NAMALWA (cell line): ENCODE results near the gene HOXA10.

Source experiments
- DNase-seq: peaks from one replicate; pipeline ENCODE4 v3.0.0-alpha.2; 2015; ENCODE audit warnings: low spot score

HOXA10 gene

DNA sequence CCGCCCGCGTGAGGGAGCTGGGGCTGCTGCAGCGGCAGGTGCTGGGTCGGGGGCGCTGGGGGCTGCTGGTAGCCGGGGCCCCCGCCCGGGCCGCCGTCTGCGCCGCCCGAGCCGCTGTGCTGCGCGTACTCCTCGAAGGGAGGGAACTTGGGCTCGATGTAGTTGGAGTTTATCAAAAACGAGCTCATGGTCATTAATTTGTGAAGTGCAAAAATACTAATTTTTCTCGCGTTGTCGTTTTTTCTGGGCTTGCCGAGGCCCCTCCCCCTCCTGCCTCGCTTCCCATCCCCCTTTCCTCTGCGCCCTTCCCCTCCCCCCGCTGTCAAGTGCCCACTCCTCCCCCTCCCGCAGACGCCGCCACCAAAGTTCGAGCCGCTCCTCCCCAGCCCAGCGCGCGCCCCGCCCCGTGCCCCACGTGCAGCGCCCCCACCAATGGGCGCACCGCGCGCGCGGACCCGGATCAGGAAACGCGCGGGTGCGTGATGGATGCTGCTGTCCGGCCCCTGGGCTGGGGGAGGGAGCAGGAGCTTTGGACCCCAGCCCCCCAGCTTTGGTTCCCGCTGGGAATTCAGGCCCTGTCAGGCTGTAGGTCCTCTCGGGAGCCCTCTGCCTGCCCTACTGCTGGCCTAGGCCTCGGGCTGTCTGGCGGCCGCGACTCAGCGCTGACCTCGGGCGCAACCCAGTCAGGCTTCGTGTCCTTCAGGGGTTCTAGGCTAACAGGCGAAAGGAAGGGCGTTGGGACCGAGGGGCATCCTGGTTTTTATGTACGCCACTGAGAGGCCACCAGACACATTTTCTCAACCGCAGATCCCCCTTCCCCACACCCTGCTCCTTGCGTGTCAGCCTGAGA, 43.4 kb downstream of the HOXA10 start, which contains the start of gene HOXA4:
TSS of gene HOXA4 (minus strand) at position 218 of the 850 bp plus-strand sequence. CDS start at position 194, 24 bp downstream.
- peak; percentile 92 for DNase-seq

DNA sequence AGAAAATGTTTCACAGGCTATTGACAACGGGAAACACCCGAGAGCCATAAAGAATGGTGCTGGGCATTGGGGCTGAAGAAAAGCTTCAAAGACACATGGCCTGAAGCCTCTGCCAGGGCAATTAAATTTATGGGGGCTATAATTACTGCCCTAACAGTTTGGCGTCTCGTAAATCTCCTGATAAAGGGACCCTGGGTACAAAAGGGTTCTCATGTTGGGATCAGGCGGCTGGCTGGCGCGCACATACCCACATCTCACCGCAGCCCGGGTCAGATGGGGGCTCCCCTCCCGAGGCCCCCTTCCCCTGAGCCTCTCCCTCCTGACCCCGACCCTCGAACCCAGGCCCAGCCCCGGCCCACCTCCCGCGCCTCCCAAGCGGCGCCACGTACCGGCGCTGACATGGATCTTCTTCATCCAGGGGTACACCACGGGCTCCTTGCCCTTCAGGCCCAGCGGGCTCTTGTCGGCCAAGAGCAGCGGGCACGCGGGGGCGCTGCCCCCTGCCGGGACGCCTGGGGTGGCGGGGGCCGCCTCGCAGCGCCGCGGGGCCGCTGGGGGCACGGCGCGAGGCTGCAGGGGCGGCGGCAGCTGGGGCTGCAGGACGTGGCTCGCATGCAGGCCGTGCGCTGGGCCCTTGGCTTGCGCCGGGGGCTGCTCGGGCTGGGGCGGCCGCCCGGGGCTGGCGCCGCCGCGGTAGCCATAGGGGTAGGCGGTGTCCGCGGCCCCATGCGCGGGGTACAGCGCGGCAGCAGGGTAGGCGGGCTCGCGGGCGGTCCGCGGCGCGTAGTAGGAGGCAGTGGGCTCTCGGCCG, 44.2 kb downstream of the HOXA10 start:
- DNase-seq = peak; percentile 57

DNA sequence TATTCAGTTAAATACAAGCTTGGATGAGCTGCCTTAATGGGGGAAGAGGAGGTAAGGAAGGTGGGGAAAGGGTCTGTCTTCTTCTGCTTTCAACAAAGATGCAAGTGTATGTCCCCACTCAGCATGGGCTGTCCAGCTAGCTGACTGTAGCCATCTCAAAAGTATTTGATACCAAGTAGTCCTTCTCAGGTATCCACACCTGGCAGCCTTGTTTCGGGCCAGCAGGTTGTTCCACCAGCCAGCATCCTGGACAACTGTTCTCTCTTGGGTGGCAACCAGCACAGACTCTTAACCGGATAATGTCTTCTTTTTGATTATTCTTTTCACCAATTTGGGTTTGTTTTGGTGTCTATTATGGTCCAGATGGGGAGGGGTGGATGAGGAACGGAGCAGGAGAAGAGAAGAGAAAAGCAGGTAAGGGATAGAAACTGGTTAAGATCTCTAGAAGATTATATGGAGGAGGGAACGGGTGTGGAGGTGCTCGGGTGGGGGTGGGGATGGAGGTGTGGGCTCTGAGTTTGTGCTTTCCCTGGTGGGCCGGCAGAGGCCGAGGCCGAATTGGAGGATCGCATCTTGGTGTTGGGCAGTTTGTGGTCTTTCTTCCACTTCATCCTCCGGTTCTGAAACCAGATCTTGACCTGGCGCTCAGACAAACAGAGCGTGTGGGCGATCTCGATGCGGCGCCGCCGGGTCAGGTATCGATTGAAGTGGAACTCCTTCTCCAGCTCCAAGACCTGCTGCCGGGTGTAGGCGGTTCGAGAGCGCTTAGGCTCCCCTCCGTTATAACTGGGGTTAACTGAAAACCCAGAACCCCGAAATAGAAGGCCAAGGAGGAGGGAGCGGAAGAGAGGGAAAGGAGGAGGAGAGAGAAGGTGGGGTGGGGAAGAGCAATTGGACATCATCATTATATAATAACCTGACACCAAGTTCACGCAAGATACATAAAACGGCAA, 45.1 kb downstream of the HOXA10 start:
- no peak for DNase-seq

DNA sequence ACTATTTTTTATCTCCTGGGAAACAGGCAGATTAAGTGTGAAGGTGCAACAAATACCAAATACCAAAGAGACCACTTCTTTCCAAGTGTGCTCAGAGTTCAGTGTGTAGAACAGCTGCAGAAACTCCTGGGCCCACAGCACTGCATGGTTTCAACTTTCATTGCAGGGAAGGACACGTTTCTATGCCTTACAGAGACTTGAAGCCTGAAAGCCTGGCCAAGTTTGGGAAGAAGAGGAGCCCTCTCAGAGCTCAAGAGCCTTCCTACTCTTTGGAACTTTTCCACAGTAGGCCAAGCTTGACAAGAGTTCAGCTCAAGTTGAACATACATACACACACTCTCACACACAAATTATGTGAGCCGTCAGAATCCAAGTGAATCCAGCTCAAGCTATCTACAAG, 46.1 kb downstream of the HOXA10 start:
- no peak for DNase-seq

DNA sequence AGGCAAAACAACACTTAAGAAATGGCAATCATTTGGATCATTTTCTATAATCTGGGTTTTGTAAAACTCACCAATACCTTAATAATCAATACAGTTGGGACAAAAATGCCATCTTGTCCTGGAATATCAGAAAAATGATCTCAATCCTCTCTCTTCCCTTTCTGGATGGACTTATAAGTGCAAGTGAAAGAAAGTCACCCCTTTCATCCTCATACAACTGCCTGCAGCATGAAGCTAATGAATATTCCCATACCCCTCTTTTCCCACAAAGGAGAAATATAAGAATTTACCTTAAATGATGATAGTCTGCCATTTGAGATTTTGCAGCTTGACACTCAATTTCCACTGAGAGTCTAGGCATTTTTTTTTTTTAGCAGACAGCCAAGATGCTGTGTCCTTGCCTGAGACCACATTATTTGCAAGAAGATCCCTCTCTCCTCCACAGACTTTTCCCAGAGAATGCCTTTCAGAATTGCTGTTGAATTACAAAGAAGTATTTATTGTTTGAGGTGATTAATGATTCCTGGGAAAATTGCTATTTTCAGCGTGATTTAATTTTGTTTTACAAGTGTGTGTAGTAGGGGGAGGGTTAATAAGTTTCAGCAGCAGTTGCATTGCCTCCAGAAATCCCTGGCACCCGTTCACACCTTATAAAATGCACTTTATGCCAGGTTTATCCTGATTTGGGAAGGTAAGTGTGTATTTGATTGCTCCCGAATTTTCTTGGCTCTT, 47.4 kb downstream of the HOXA10 start:
- no peak for DNase-seq

DNA sequence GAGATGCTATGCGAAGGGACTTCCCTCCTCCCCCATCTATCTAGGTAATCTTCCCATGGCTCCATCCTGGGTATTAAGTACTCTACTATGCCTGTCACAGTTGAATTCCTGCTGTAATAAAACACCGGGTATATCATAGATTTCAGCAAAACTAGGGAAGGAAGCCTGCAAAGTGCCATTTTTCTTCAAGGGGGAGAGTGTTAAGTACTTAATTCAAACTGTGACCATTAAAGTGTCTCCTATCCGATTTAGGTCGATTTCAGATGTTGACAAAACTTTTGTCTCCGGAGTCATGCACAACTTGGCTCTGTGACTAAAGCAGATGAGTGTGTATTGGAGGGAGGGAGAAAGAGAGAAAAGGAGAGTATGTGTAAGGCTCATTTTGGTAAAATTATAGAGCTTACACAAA, 48.1 kb downstream of the HOXA10 start:
- no peak for DNase-seq

DNA sequence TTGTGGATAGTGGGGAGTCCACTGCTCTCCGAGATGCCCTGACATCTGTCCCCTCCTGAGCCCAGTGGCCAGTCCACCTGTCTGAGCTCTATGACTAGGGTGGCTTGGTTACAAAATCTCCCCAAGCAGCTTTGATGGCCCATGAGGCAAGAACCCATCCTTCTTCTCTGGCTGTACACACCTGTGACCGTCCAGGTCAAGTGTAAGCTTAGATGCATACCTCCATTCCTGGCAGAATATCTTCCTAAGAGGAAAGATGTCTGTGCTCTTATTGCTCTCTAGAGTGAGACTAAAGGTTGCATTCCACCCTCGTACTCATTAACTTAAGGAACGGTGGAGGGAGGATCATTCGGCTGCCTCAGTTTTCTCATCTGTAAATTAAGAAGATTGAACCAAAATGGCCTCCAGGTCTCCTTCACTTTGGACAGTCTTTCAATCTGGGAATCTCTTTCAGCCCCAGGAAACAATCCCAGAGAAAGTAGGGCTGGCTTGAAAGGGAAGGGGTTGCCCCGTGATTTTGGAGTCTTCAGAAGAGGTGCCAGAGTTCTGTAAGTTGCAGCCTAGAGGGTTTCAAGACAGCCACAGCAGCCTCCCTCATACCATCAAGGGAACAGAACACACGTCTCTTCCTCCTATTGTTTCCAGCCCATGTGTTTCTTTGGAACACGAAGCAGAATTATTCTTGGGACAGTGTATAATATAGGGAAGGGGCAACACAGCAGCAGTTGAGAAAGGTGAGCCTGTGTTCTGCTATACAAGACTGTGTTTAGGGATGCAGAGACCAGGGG, 49.0 kb downstream of the HOXA10 start:
- no peak for DNase-seq

DNA sequence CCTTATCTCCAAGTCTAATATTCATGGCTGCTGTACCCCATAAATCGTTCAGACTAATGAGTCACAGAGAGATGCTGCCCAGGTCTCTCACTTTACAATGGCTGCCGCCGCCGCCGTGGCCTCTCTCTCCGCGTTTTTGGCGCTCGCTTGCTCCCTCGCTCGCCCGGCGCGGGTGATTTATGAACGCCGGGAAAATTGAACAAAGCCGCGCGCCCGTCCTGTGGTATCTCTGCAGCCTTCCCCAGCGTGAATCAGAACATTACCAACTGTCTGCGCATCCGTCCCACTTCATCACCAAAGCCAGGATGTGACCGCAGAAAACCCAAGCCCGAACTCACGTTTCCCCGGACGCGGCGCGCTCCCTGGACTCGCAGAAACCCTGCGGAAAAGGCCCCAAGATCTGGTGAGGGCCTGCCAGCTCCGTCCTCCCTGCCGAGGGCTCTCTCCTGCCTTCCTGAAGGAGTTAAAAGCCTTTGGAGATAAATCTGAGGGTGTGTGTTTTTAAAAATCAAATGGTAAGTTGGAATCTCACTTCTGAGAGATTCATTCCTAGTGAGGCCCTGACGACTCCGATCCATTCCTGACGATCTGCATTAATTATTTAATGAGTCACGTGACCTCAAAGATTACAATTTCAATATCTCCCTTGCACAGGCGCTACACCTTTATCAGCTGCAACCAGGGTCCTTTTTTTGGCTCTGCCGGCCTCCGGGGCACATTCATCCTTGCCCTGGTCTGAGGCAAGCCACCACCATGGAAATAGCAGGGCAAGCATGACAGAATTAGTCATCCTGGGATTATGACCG, 49.8 kb downstream of the HOXA10 start:
- no peak for DNase-seq

DNA sequence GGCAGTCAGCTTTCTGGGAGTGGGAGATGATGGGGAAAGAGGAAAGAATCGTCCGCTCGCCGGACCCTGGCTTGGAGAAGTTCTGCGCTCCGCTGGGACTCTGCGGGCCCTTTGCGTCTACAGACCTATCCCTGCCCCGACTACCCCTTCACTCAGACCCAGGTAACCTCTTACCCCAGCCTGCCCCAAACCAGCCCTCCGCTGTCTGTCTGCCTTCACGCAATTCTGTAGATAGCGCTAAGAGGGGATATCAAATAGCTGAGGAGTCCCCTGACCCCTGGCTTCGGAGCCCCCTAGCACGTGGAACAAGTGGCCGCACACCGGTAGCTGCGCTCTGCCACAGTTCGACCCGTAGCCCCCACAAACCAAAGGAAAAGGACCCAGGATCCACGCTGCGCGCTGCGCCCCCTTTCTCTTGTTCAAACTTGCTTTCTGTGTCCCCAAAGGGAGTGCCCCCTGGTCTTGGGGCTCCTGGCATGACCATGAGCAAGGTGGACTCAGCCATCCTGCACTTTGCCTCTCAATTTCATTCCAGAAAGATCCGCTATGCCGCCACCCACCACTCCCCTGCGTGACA, 50.6 kb downstream of the HOXA10 start:
- no peak for DNase-seq

DNA sequence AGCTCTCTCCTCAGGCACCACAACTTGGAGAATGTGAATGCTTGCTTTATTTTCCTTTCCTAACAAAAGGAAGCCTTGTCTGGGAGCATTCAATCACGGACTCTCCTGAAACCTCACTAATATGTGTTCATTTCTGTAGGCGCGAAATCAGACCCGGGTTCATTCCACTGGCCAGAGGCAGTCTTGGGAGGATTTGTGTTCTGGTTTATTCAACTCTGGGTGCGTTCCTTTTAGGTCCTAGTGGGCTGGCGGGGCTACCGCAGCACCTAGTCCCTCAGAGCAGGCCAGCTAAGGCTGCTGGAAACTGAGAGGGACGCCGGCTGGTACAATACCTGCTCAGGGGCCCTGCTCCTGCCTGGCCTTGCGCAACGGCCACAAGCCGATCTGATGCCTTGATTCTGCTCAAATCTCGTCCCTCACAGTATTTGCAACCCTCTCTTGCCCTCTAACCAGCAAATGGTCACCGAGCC, 51.1 kb downstream of the HOXA10 start:
- DNase-seq = no peak

DNA sequence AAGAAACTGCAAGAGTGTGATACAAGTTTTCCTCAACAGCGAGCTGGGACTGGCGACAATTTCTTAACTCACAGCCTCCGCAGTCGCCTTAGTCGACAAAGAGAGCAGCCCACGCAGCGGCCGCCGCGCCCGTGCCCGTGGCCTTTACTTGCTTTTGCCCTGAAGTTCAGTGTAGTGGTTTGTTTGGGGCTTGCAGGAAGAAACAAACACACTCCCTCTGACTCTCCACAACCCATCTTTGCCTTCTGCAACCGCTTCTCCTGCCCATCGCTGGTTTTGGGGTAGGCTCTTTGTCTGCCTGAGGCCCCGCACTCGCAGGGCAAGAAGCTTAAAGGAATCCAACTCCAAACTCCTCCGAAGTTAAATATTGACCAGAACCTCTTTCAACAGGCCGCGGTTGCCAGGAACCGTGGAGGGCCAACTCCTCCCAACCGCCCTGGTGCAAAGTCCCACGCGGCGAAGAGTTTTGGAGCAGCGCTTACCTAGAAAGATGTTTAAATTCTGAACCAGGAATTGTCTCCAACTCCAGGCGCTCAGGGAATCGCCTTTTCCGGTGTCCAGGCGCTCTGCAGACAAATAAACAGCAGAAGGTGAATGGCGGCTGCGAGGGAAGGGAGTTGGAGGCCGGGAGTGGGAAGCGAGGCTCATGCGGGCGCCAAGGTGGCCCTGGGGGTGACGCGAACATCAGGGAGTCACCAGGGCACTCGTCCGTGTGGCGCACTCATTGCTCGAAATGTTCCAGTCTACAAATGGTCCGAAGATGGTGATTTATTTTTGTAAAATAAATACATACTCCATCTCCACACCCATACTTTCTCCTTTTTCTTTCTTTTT, 51.8 kb downstream of the HOXA10 start:
- no peak for DNase-seq

DNA sequence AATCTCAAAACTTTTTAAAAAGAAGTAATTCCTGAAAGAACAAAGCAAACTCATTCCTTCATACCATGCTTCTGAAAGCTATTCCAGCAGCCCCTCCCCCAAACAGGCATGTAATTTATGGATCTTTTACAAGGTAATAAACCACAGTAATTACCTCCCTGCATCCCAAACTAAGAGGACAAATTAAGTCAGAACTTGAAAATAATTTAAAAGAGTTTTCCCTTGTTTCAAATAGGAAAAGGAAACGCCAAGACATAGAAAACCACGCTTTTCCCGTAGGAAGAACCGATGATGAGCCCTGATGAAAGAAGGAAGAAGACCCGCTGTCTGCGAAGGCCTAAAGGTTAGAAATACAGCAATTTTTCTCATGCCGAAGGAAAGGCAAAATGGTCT, 52.4 kb downstream of the HOXA10 start:
- DNase-seq = no peak
